ENCODE results near the gene CARHSP1.

DNA sequence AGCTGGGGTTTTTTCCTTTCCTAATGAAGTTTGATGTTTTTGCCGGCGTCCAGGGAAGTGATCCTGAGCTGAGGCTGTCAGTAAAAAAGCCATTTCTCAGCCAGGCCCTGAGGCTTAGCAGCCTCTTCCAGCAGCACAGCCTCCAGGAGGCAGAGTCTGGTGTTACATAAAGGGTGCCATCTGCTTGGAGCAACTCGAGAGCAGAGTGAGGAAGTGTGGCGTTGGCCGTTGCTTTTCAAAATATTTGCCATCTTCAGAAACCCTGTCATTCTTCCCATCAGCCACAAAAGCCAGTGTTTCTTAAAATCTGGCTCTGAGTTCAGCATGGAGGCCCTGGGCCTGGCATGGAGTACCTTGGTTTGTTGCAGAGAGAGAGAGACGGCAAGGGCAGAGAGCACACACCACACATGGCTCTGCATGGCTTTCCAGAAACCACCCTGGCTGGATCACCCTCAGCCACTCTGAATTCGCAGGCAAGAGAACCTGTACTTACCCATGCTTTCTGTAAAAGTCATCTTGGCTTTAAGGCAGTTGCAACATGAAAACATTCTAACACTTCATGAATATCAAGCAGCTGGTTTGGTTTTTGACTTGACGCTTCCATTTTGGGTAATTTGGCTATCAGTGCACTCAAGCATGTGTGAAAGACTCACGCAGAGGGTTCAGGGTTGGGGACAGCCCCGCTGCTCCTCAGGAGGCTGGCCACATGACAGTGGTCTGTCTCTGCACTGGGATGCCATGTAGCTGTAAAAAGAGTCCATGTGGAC, 50.1 kb downstream of the CARHSP1 start:
- TF ChIP-seq EZH2 (IDR thresholded peaks at IDR 0.05) (no peak), EZH2phosphoT487 (IDR thresholded peaks at IDR 0.05) (no peak)
